Muscle layer of duodenum (tissue), 2 donors: ENCODE measurements around the gene PQBP1.
A peak's percentile ranks its signal among the peaks of the same experiment; 100 is the strongest.

Source experiments
- H3K27ac ChIP-seq: one replicate; pipeline ENCODE4 v1.7.0; 2013; ENCODE audit warnings: mild to moderate bottlenecking, low read length
- H3K27me3 ChIP-seq: one replicate; pipeline ENCODE4 v1.7.0; 2013; ENCODE audit warnings: low read depth, mild to moderate bottlenecking, control low read depth, low read length
- H3K36me3 ChIP-seq, 2 donors: one replicate each; pipeline ENCODE4 v1.7.0; 2013; ENCODE audit warnings: low read length in 2 of 2, control low read depth in 1 of 2, mild to moderate bottlenecking in 1 of 2; ENCODE audit not compliant: insufficient read depth in 2 of 2, control insufficient read depth in 1 of 2
- H3K4me1 ChIP-seq, 2 donors: one replicate each; pipeline ENCODE4 v1.7.0; 2013; ENCODE audit warnings: low read length in 2 of 2, mild to moderate bottlenecking in 2 of 2, control low read depth in 1 of 2, moderate library complexity in 1 of 2; ENCODE audit not compliant: insufficient read depth in 2 of 2, control insufficient read depth in 1 of 2
- H3K4me3 ChIP-seq, 2 donors: one replicate each; pipeline ENCODE4 v1.7.0; 2013; ENCODE audit warnings: low read length in 2 of 2, low read depth in 1 of 2, mild to moderate bottlenecking in 1 of 2
- H3K9me3 ChIP-seq, 2 donors: one replicate each; pipeline ENCODE4 v1.7.0; 2013; ENCODE audit warnings: low read length in 2 of 2, control low read depth in 1 of 2, mild to moderate bottlenecking in 1 of 2; ENCODE audit not compliant: control insufficient read depth in 1 of 2
- donor health status: healthy.

PQBP1 gene

GRCh38 chrX:48927736-48928382, 30.1 kb downstream of the PQBP1 start:
- Histone ChIP-seq H3K36me3 (peaks cover 19 to 28% of the 10 kb centered on the region in 2 donors), H3K4me3 (no peak overlapping the region), H3K27me3 (no peaks in the 10 kb centered on the region), H3K4me1 (no peaks in the 10 kb centered on the region), H3K9me3 (no peaks in the 10 kb centered on the region), H3K27ac (no peak overlapping the region)

GRCh38 chrX:48933757-48934156, 36.0 kb downstream of the PQBP1 start:
- H3K27me3 ChIP-seq, result no peaks in the 10 kb centered on the region
- no peak overlapping the region for H3K27ac ChIP-seq
- peaks cover 14 to 19% of the 10 kb centered on the region in 2 donors for H3K36me3 ChIP-seq
- peaks cover 0 to 10% of the 10 kb centered on the region in 2 donors for H3K4me1 ChIP-seq
- no peaks in the 10 kb centered on the region for H3K9me3 ChIP-seq
- no peak overlapping the region for H3K4me3 ChIP-seq

GRCh38 chrX:48934581-48935300, 37.0 kb downstream of the PQBP1 start:
- H3K36me3 ChIP-seq, result peaks cover 14 to 19% of the 10 kb centered on the region in 2 donors
- H3K27ac ChIP-seq, result no peak overlapping the region
- H3K9me3 ChIP-seq, result no peaks in the 10 kb centered on the region
- H3K4me1 ChIP-seq, result peaks cover 0 to 15% of the 10 kb centered on the region in 2 donors
- no peaks in the 10 kb centered on the region for H3K27me3 ChIP-seq
- H3K4me3 ChIP-seq, result no peak overlapping the region

GRCh38 chrX:48935301-48935670, 37.6 kb downstream of the PQBP1 start:
- H3K27ac ChIP-seq, result no peak overlapping the region

GRCh38 chrX:48936429-48937053, 38.8 kb downstream of the PQBP1 start:
- Histone ChIP-seq H3K36me3 (peaks cover 10 to 15% of the 10 kb centered on the region in 2 donors), H3K4me3 (no peak overlapping the region), H3K9me3 (no peaks in the 10 kb centered on the region), H3K4me1 (peaks cover 0 to 26% of the 10 kb centered on the region in 2 donors), H3K27me3 (no peaks in the 10 kb centered on the region), H3K27ac (peak overlapping the region; percentile 86)

More at GRCh38 chrX:48935301-48935670, 37.6 kb downstream of the PQBP1 start:
- H3K9me3 ChIP-seq, result no peaks in the 10 kb centered on the region
- no peaks in the 10 kb centered on the region for H3K27me3 ChIP-seq
- peaks cover 0 to 18% of the 10 kb centered on the region in 2 donors for H3K4me1 ChIP-seq
- no peak overlapping the region for H3K4me3 ChIP-seq
- H3K36me3 ChIP-seq, result peaks cover 11 to 16% of the 10 kb centered on the region in 2 donors

DNA sequence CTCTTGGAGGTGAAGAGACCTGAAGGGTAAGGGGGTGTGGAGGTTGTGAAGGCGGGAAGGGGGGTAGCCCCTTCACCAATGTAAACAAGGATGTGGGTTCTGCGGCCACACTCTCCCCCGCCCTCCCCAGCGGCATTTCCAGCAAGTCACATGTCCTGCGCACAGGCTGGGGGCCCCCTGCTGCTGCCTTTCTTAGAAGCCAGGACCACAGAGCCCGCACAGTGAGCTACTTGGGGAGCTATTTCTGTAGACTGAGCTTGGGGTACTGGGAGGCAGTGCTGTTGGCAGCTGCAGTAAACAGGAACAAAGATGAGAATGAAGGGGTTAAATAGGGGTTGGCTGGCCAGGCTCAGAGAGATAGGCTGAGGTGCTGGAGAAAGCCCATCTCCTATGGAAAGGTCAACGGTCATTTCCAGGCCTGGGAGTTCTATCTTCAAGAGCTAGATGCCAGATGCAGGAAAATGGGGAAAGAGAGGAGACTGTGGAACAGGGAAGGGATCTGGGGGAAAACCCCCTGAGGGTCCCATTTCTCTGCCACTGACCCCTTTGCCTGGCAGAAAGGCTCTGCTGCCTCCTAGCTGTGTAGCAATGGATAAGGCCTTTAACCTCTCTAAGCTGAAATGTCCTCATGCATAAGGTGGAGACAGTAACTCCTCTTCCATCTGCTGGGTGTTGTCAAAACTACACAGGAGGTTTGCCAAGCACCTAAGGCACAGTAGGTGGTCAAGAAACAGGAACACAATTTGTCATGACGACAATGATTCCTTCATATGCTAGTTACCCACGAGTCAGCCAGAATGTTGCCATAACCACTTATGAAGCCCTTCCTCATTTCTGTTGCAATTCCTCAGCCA, 39.6 kb downstream of the PQBP1 start:
- Histone ChIP-seq H3K27ac (peak overlapping the region; percentile 86), H3K4me3 (peak overlapping the region in 1 of 2 donors; percentile 2), H3K36me3 (peaks cover 10 to 15% of the 10 kb centered on the region in 2 donors), H3K9me3 (no peaks in the 10 kb centered on the region), H3K27me3 (no peaks in the 10 kb centered on the region), H3K4me1 (peaks cover 0 to 26% of the 10 kb centered on the region in 2 donors)

DNA sequence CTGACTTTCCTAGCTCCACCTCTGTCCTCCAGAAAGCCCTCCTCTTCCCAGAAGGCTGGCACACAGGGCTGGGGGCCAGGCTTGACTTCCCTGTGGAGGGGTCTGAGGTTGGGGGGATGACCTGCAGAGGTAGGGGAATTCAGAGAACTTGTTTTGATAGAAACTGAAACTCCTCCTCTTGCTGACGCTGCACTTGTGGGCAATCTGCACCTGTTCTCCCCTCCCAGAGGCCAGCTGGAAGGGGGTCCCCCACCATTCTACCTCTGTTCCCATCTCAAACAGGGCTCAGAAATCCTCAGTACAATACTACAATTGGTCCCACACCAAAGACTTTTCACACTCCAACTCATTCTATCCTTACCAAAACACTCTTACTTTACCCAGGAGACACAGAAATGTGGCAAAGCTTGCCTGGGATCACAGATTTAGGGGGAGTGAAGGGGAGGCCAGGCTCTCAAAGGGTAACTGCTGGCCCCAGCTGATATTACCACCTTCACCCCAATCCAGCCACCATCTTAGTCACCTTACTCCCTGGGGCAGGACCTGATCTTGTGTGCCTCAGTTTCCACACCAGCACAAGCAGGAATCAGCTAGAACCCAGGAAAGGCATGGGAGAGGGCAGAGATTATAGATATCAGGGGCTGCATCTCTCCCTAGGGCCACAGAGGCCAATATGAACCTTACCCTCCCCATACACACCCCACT, 41.1 kb downstream of the PQBP1 start:
- Histone ChIP-seq H3K27me3 (no peaks in the 10 kb centered on the region), H3K9me3 (no peaks in the 10 kb centered on the region), H3K4me1 (peaks cover 0 to 26% of the 10 kb centered on the region in 2 donors), H3K36me3 (peaks cover 10 to 14% of the 10 kb centered on the region in 2 donors), H3K27ac (no peak overlapping the region), H3K4me3 (no peak overlapping the region)

DNA sequence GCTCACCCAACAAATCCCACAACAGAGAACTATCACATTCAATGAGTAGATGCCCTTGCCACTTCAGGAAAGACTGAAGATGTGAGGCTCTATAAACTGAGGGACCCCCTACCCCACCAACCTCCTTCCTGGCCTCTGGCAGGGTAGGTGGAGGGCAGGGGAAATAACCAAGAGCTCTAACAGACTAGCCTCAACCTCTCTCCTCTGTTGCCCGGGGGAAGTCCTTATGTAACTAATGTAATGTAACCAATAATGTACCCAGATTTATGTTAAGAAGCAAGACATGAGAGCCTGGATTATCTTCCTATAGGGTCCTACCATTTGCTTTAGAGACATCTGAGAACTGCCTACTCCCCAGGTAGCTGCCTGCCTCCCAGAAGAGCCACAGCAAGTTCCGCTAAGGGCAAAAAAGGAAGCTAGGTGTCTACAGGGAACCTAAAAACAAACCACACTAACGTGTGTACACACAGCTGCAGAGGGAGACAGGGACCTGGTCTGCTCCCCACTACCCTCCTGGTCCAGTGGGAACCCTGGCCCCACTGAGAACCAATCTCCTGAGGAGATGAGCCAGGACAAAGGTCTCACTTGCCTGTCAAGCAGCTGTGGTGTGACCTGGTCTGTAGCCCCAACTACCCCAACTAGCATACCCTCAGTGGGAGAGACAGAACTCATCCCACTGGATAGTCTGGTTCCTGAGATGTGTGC, 41.9 kb downstream of the PQBP1 start:
- Histone ChIP-seq H3K4me3 (no peak overlapping the region), H3K4me1 (peaks cover 0 to 26% of the 10 kb centered on the region in 2 donors), H3K27ac (peak overlapping the region; percentile 39), H3K27me3 (no peaks in the 10 kb centered on the region), H3K9me3 (no peaks in the 10 kb centered on the region), H3K36me3 (peaks cover 2 to 9% of the 10 kb centered on the region in 2 donors)

GRCh38 chrX:48940404-48940955, 42.8 kb downstream of the PQBP1 start:
- no peaks in the 10 kb centered on the region for H3K27me3 ChIP-seq
- H3K27ac ChIP-seq, result peak overlapping the region; percentile 39
- H3K4me3 ChIP-seq, result no peak overlapping the region
- H3K9me3 ChIP-seq, result no peaks in the 10 kb centered on the region
- H3K4me1 ChIP-seq, result peaks cover 0 to 26% of the 10 kb centered on the region in 2 donors
- H3K36me3 ChIP-seq, result peaks cover 0 to 4% of the 10 kb centered on the region in 2 donors

DNA sequence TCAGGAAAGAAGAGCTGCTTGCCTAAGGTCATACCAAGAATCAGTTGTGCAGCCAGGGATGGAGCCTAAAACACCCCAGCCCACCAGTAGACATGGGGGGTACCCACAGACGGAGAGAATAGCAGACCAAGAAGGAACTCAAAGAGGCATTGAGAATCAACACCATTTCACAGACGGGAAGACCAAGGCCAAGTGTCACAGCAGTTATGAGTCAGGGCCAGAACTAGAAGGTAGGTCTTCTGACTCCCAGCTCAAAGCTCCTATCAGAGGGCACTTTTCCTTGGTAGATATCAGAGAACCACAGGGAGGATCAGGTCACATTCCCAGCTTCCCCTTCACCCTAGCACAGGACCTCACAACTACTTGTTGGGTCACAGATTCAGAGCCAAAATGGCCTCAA, 45.2 kb downstream of the PQBP1 start:
- Histone ChIP-seq H3K4me1 (peaks cover 0 to 16% of the 10 kb centered on the region in 2 donors), H3K9me3 (no peaks in the 10 kb centered on the region), H3K36me3 (peaks cover 0 to 4% of the 10 kb centered on the region in 2 donors), H3K27ac (no peak overlapping the region), H3K27me3 (no peaks in the 10 kb centered on the region), H3K4me3 (no peak overlapping the region)
